Suprapubic skin (tissue), 4 donors: ENCODE measurements around the gene IL9R.
"Not testable (repeated sequence)": the region's sequence is repeated elsewhere in the genome, so short reads cannot be mapped to it uniquely, and the experiment has no call there.

Experiments
- EP300 ChIP-seq: sonication (generic); formaldehyde crosslinking; IDR thresholded peaks from one replicate; pipeline ENCODE4 v1.6.1; 2017; ENCODE audit warnings: antibody characterized with exemption
- POLR2A ChIP-seq, 2 donors: fragments of 450-650 bp; IDR thresholded peaks; one replicate each; pipeline ENCODE4 v1.6.1; 2017; ENCODE audit warnings: antibody characterized with exemption in 2 of 2, mild to moderate bottlenecking in 2 of 2, moderate library complexity in 2 of 2
- POLR2AphosphoS5 ChIP-seq, 3 donors: sonication (generic); formaldehyde crosslinking; IDR thresholded peaks; one replicate each; pipeline ENCODE4 v1.6.1; 2017; ENCODE audit warnings: antibody characterized with exemption in 3 of 3
- TF ChIP-seq, protein P1 (sequence below), 2 donors: fragments of 200-600 bp in 1 of 2; fragments of 450-650 bp in 1 of 2; sonication (generic) in 1 of 2; IDR thresholded peaks; one replicate each; pipeline ENCODE4 v1.5.1; 2016 to 2019; ENCODE audit warnings: antibody characterized with exemption in 2 of 2, mild to moderate bottlenecking in 1 of 2, moderate library complexity in 1 of 2

DNA sequence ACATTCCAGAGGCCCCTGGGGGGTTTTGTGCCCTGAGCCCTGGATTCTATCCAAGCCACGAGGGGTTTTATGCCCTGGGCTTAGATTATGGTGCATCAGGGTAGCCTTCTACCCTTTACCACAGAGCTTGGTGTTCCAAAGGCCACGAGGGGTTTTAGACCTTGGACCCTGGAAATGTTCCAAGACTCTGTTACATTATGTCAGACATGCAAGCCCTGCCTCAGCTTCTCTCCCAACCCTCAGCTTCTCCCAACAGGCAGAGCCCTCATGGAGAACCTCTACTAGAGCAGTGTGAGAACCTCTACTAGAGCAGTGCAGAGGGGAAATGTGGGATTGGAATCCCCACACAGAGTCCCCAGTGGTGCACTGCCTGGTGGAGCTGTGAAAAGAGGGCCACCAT, 10.5 kb upstream of the IL9R start:
- TF ChIP-seq POLR2A (IDR thresholded peaks at IDR 0.05); POLR2AphosphoS5 (IDR thresholded peaks at IDR 0.05); EP300: not testable (repeated sequence)
- TF ChIP-seq, protein P1, sequence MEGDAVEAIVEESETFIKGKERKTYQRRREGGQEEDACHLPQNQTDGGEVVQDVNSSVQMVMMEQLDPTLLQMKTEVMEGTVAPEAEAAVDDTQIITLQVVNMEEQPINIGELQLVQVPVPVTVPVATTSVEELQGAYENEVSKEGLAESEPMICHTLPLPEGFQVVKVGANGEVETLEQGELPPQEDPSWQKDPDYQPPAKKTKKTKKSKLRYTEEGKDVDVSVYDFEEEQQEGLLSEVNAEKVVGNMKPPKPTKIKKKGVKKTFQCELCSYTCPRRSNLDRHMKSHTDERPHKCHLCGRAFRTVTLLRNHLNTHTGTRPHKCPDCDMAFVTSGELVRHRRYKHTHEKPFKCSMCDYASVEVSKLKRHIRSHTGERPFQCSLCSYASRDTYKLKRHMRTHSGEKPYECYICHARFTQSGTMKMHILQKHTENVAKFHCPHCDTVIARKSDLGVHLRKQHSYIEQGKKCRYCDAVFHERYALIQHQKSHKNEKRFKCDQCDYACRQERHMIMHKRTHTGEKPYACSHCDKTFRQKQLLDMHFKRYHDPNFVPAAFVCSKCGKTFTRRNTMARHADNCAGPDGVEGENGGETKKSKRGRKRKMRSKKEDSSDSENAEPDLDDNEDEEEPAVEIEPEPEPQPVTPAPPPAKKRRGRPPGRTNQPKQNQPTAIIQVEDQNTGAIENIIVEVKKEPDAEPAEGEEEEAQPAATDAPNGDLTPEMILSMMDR (IDR thresholded peaks at IDR 0.05): not testable (repeated sequence)
